Measurements from ENCODE around the gene TNS3.

TNS3 gene

GRCh38 chr7:47338026-47338425 lies 243.9 kb downstream of the TNS3 start:
- no peak for DNase-seq
- ChIA-PET CTCF (no interaction called here), POLR2A (no interaction called here)
- Histone ChIP-seq H3K36me3 (ENCODE audit: control insufficient read depth in 4 of 4, insufficient read depth in 4 of 4, low read length in 3 of 4) (peaks cover 13 to 87% (median 35%) of the 10 kb centered on the region in 4 experiments), H3K27me3 (replicated peaks in 2 of 5; ENCODE audit: control insufficient read depth in 4 of 5, insufficient read depth in 5 of 5, low read length in 4 of 5) (no peaks in the 10 kb centered on the region), H3K9me3 (ENCODE audit: control extremely low read depth in 1 of 5, control insufficient read depth in 4 of 5, insufficient read depth in 2 of 5, low read depth in 1 of 5, low read length in 4 of 5) (peaks cover 0 to 5% (median 0%) of the 10 kb centered on the region in 5 experiments), H3K27ac (ENCODE audit: insufficient read depth in 1 of 2, low read depth in 1 of 2, low read length in 2 of 2, poor library complexity in 1 of 2, severe bottlenecking in 2 of 2) (no peak overlapping the region), H3K4me1 (ENCODE audit: control extremely low read depth in 1 of 4, control insufficient read depth in 4 of 4, insufficient read depth in 4 of 4, low read length in 3 of 4) (no peaks in the 10 kb centered on the region), H3K4me3 (ENCODE audit: control insufficient read depth in 1 of 7, extremely low read depth in 1 of 7, insufficient read depth in 4 of 7, low read depth in 2 of 7, low read length in 6 of 7) (no peak overlapping the region)
- no CpG with 5 or more reads among the region's 1 CpG for WGBS (ENCODE audit: insufficient coverage)

DNA sequence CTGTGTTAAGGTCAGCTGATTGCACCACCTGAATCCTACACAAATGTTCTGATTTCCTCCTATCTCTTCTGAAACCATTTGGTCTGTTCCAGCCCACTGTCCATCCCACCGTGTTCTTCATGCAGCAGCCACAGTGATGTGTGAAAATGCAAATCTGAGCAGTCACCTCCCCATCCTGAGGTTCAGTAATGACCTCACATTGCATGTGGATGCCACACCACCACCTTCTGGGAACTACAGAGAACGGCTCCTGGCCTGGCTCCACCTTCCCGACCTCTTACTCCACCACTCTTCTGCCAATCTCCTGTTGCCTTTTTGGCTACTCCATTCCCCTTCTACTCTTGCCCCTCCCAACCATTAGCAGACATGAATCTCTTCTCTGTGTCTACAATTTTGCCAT lies 244.4 kb downstream of the TNS3 start:
- Histone ChIP-seq H3K27ac (ENCODE audit: insufficient read depth in 1 of 2, low read depth in 1 of 2, low read length in 2 of 2, poor library complexity in 1 of 2, severe bottlenecking in 2 of 2) (no peak overlapping the region), H3K4me1 (ENCODE audit: control extremely low read depth in 1 of 4, control insufficient read depth in 4 of 4, insufficient read depth in 4 of 4, low read length in 3 of 4) (no peaks in the 10 kb centered on the region), H3K27me3 (replicated peaks in 2 of 5; ENCODE audit: control insufficient read depth in 4 of 5, insufficient read depth in 5 of 5, low read length in 4 of 5) (no peaks in the 10 kb centered on the region), H3K36me3 (ENCODE audit: control insufficient read depth in 4 of 4, insufficient read depth in 4 of 4, low read length in 3 of 4) (peaks cover 13 to 86% (median 34%) of the 10 kb centered on the region in 4 experiments), H3K4me3 (ENCODE audit: control insufficient read depth in 1 of 7, extremely low read depth in 1 of 7, insufficient read depth in 4 of 7, low read depth in 2 of 7, low read length in 6 of 7) (no peak overlapping the region), H3K9me3 (ENCODE audit: control extremely low read depth in 1 of 5, control insufficient read depth in 4 of 5, insufficient read depth in 2 of 5, low read depth in 1 of 5, low read length in 4 of 5) (peaks cover 0 to 5% (median 0%) of the 10 kb centered on the region in 5 experiments)
- no peak for DNase-seq
- CTCF ChIA-PET, result no interaction called here
- POLR2A ChIA-PET, result no interaction called here
- WGBS (ENCODE audit: insufficient coverage), result 100% methylated on average over 3 of the region's 3 CpGs

DNA sequence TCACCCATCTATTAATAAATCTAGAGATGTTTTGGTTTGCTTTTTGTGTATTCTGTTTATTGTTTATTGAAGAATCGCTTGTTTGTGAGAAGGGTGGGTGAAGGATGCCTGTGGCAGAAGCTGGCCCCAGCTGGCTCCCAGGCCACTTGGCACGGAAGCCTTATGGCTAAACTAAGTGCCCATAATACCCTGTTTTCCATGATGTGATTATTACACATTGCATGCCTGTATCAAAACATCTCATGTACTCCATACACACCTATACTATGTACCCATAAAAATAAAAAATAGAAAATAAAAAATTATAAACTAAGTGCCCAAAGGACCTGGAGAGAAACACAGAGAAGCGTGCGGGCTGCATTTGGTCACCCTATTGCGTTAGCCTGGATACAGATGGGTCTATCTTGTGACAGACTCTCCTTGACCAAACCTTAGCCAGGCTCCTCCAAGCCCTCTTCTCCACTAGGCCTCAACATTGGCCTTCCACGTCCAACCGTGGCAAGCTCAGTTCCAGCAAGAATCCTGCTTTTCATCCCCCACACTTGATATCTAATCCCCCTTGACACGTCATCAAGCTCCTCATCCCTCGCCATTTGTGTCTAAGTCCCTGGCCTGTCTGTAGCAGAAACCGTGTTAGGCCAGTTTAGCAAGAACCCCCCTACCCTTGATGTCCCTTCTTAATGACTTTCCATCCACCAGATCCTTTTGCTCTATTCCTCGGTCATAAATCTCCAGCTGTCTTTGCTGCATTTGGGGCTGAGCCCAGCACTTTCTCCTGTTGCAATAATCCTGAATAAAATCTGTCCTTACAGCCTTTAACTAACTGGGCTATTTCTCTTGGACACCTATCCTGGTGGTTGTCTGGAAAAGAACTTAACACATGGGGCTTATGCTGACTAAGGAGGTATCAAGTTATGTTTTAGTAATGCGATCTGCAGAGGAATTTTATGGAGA lies 245.2 kb downstream of the TNS3 start:
- ChIA-PET POLR2A (no interaction called here), CTCF (interaction anchor here (1.1 kb wide), 1 partner anchor 12 kb away, joined by 5 read pairs; no protein-coding TSS in a partner anchor)
- Histone ChIP-seq H3K9me3 (ENCODE audit: control extremely low read depth in 1 of 5, control insufficient read depth in 4 of 5, insufficient read depth in 2 of 5, low read depth in 1 of 5, low read length in 4 of 5) (peaks cover 0 to 5% (median 0%) of the 10 kb centered on the region in 5 experiments), H3K36me3 (ENCODE audit: control insufficient read depth in 4 of 4, insufficient read depth in 4 of 4, low read length in 3 of 4) (peaks cover 13 to 84% (median 31%) of the 10 kb centered on the region in 4 experiments), H3K27me3 (replicated peaks in 2 of 5; ENCODE audit: control insufficient read depth in 4 of 5, insufficient read depth in 5 of 5, low read length in 4 of 5) (no peaks in the 10 kb centered on the region), H3K4me3 (ENCODE audit: control insufficient read depth in 1 of 7, extremely low read depth in 1 of 7, insufficient read depth in 4 of 7, low read depth in 2 of 7, low read length in 6 of 7) (no peak overlapping the region), H3K27ac (ENCODE audit: insufficient read depth in 1 of 2, low read depth in 1 of 2, low read length in 2 of 2, poor library complexity in 1 of 2, severe bottlenecking in 2 of 2) (no peak overlapping the region), H3K4me1 (ENCODE audit: control extremely low read depth in 1 of 4, control insufficient read depth in 4 of 4, insufficient read depth in 4 of 4, low read length in 3 of 4) (no peaks in the 10 kb centered on the region)
- no peak for DNase-seq
- WGBS (ENCODE audit: insufficient coverage), result 98% methylated on average over 9 of the region's 12 CpGs

DNA sequence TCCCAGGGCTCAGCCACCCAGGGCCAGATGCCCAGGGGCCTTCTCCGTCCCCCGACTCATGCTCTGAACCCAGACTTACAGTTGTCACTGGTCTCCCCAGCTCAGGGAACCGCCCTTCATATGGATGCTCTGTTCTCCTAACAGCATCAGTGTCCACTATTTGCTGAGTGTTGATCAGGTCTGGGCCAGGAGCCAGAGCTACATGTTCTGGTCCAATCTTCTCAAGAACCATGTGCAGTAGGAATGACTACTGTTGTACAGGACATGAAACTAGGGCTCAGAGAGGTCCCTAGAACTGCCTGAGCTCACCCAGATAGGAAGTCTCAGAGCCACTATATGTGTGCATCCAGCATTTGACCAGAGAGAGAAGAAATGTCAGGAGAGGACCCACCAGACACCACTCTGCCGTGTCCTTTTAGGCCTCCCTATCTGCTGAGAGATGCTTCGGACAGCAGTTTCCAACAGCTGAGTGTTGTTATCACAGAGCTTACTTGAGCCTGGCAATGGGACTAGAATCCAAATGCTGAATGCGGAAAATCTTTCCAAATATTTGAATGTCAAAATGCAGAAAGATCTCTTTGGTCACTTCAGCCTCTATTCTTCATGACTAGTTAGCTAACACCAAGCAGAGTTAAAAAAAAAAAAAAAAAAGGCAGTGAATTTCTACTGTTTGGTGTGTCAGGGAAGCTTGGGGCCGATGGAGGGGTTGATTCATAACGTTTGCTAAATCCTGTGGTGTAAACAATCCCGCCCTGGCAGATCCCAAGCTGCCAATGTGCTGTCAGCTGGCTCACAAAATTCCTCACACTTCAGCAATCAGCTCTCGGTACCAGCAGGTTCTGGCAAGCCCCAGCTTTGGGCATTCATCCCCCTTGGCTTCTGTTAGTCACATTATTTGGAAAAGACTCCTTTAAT lies 246.1 kb downstream of the TNS3 start:
- Histone ChIP-seq H3K4me1 (ENCODE audit: control extremely low read depth in 1 of 4, control insufficient read depth in 4 of 4, insufficient read depth in 4 of 4, low read length in 3 of 4) (no peaks in the 10 kb centered on the region), H3K27me3 (replicated peaks in 2 of 5; ENCODE audit: control insufficient read depth in 4 of 5, insufficient read depth in 5 of 5, low read length in 4 of 5) (no peaks in the 10 kb centered on the region), H3K4me3 (ENCODE audit: control insufficient read depth in 1 of 7, extremely low read depth in 1 of 7, insufficient read depth in 4 of 7, low read depth in 2 of 7, low read length in 6 of 7) (no peak overlapping the region), H3K27ac (ENCODE audit: insufficient read depth in 1 of 2, low read depth in 1 of 2, low read length in 2 of 2, poor library complexity in 1 of 2, severe bottlenecking in 2 of 2) (no peak overlapping the region), H3K36me3 (ENCODE audit: control insufficient read depth in 4 of 4, insufficient read depth in 4 of 4, low read length in 3 of 4) (peaks cover 13 to 85% (median 32%) of the 10 kb centered on the region in 4 experiments), H3K9me3 (ENCODE audit: control extremely low read depth in 1 of 5, control insufficient read depth in 4 of 5, insufficient read depth in 2 of 5, low read depth in 1 of 5, low read length in 4 of 5) (peaks cover 0 to 5% (median 0%) of the 10 kb centered on the region in 5 experiments)
- WGBS (ENCODE audit: insufficient coverage), result 94% methylated on average over 7 of the region's 10 CpGs
- POLR2A ChIA-PET, result no interaction called here
- no peak for DNase-seq
- CTCF ChIA-PET, result interaction anchor here (0.7 to 1.1 kb wide), 2 partner anchors 11 to 640 kb away, joined by 3 to 5 read pairs; no protein-coding TSS in a partner anchor

DNA sequence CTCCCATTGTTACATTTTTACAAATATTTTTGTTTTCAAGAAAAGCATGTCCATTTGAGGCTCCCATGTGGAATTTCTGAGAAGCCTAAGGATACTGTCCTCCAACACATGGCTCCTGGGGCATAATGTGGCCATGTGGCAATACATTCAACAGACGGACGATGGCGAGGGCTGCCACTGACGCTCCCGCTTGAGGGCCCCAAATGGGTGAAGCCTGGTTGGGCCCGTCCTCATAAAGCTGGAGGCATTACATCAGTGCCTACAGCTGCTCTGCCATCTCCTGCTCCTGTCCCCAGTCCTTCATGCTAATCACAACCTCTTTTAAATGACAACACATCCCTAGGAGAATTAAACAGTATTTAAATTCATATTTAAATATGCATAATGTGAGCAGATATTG lies 246.8 kb downstream of the TNS3 start:
- POLR2A ChIA-PET, result no interaction called here

DNA sequence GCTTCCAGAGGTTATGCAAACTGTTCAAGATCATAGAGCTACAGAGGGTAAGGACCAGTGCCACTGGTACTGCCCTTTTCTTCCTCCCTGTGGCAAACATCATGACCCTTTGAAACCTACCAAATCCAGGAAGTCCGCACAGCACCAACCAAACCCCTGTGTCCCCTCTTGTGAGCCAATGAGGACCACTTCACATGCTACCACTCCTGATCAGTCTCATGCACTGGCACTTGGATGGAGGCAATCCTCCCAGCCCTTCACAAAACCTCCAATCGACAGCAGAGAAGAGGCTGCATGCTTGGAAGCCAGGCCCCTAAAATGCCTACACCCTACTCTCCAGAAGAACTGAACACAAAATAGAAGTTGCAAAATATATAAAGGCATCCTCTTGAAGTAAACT lies 248.0 kb downstream of the TNS3 start:
- H3K27me3 ChIP-seq (replicated peaks in 2 of 5; ENCODE audit: control insufficient read depth in 4 of 5, insufficient read depth in 5 of 5, low read length in 4 of 5), result no peaks in the 10 kb centered on the region
- H3K4me3 ChIP-seq (ENCODE audit: control insufficient read depth in 1 of 7, extremely low read depth in 1 of 7, insufficient read depth in 4 of 7, low read depth in 2 of 7, low read length in 6 of 7), result no peak overlapping the region
- peaks cover 15 to 92% (median 44%) of the 10 kb centered on the region in 4 experiments for H3K36me3 ChIP-seq (ENCODE audit: control insufficient read depth in 4 of 4, insufficient read depth in 4 of 4, low read length in 3 of 4)
- no peak overlapping the region for H3K27ac ChIP-seq (ENCODE audit: insufficient read depth in 1 of 2, low read depth in 1 of 2, low read length in 2 of 2, poor library complexity in 1 of 2, severe bottlenecking in 2 of 2)
- H3K9me3 ChIP-seq (ENCODE audit: control extremely low read depth in 1 of 5, control insufficient read depth in 4 of 5, insufficient read depth in 2 of 5, low read depth in 1 of 5, low read length in 4 of 5), result peaks cover 0 to 5% (median 0%) of the 10 kb centered on the region in 5 experiments
- ChIA-PET CTCF (interaction anchor here (1.7 kb wide), 1 partner anchor 9 kb away, joined by 3 read pairs; no protein-coding TSS in a partner anchor), POLR2A (no interaction called here)
- H3K4me1 ChIP-seq (ENCODE audit: control extremely low read depth in 1 of 4, control insufficient read depth in 4 of 4, insufficient read depth in 4 of 4, low read length in 3 of 4), result no peaks in the 10 kb centered on the region
- no CpG with 5 or more reads among the region's 2 CpGs for WGBS (ENCODE audit: insufficient coverage)
- no peak for DNase-seq

More for the DNA sequence above, 246.8 kb downstream of the TNS3 start:
- DNase-seq, result no peak
- H3K27ac ChIP-seq (ENCODE audit: insufficient read depth in 1 of 2, low read depth in 1 of 2, low read length in 2 of 2, poor library complexity in 1 of 2, severe bottlenecking in 2 of 2), result no peak overlapping the region
- H3K4me3 ChIP-seq (ENCODE audit: control insufficient read depth in 1 of 7, extremely low read depth in 1 of 7, insufficient read depth in 4 of 7, low read depth in 2 of 7, low read length in 6 of 7), result no peak overlapping the region
- H3K4me1 ChIP-seq (ENCODE audit: control extremely low read depth in 1 of 4, control insufficient read depth in 4 of 4, insufficient read depth in 4 of 4, low read length in 3 of 4), result no peaks in the 10 kb centered on the region
- H3K9me3 ChIP-seq (ENCODE audit: control extremely low read depth in 1 of 5, control insufficient read depth in 4 of 5, insufficient read depth in 2 of 5, low read depth in 1 of 5, low read length in 4 of 5), result peaks cover 0 to 5% (median 0%) of the 10 kb centered on the region in 5 experiments
- CTCF ChIA-PET, result interaction anchor here (1.7 kb wide), 1 partner anchor 10 kb away, joined by 3 read pairs; no protein-coding TSS in a partner anchor
- H3K27me3 ChIP-seq (replicated peaks in 2 of 5; ENCODE audit: control insufficient read depth in 4 of 5, insufficient read depth in 5 of 5, low read length in 4 of 5), result no peaks in the 10 kb centered on the region
- 93% methylated on average over 6 of the region's 6 CpGs for WGBS (ENCODE audit: insufficient coverage)
- H3K36me3 ChIP-seq (ENCODE audit: control insufficient read depth in 4 of 4, insufficient read depth in 4 of 4, low read length in 3 of 4), result peaks cover 15 to 88% (median 37%) of the 10 kb centered on the region in 4 experiments
